ENCODE measurements around the gene CFAP45.

The CFAP45 gene

DNA sequence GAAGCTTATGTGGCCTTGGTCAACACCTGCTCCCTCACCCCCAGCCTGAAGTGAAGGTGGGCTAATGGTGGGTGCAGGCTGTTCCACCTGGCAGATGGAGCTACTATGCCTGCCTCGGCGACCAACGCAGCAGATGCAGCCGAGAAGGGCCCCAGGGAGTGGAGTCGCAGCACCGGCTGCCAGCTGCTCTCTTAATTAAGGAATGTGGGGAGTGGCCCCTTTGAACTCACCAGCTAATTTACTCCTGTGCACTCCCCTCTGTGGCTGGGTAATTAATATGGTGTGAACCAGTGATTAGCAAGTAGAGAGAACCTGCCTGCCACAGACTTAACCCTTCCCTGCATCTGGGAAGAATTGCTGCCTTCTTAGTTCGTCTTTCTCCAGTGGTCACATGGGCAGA lies 76.6 kb downstream of the CFAP45 start:
- DNase-seq: no peak
